ENCODE results near the gene DDX51.

Gene DDX51

GRCh38 chr12:132147423-132148367 is 3.6 kb upstream of the DDX51 start:
- no peak for DNase-seq (ENCODE audit: extremely low read depth, low read depth)
- no peak for TF ChIP-seq CTCF (IDR thresholded peaks at IDR 0.05; ENCODE audit: low read depth, low read length, missing control alignments)
- no peak overlapping the region for H3K4me3 ChIP-seq (replicated peaks; ENCODE audit: low read depth, low read length)

GRCh38 chr12:132146772-132147422 is 2.8 kb upstream of the DDX51 start:
- no peak for DNase-seq (ENCODE audit: extremely low read depth, low read depth)
- TF ChIP-seq CTCF (IDR thresholded peaks at IDR 0.05; ENCODE audit: low read depth, low read length, missing control alignments) = no peak
- H3K4me3 ChIP-seq (replicated peaks; ENCODE audit: low read depth, low read length) = no peak overlapping the region

- no peak for DNase-seq (ENCODE audit: extremely low read depth, low read depth)
- no peak overlapping the region for H3K4me3 ChIP-seq (replicated peaks; ENCODE audit: low read depth, low read length)
- TF ChIP-seq CTCF (IDR thresholded peaks at IDR 0.05; ENCODE audit: low read depth, low read length, missing control alignments) = no peak
Observed at GRCh38 chr12:132146098-132146497, 2.0 kb upstream of the DDX51 start.

- DNase-seq (ENCODE audit: extremely low read depth, low read depth) = no peak
- H3K4me3 ChIP-seq (replicated peaks; ENCODE audit: low read depth, low read length) = peak overlapping the region; percentile 96
- TF ChIP-seq CTCF (IDR thresholded peaks at IDR 0.05; ENCODE audit: low read depth, low read length, missing control alignments) = no peak
Observed at GRCh38 chr12:132145334-132145733, 1.2 kb upstream of the DDX51 start.

- TF ChIP-seq CTCF (IDR thresholded peaks at IDR 0.05; ENCODE audit: low read depth, low read length, missing control alignments) = no peak
- H3K4me3 ChIP-seq (replicated peaks; ENCODE audit: low read depth, low read length) = peak overlapping the region; percentile 96
- DNase-seq (ENCODE audit: extremely low read depth, low read depth) = no peak
Observed at GRCh38 chr12:132144810-132145168, 670 bp upstream of the DDX51 start.

GRCh38 chr12:132143336-132144071 is 615 bp downstream of the DDX51 start:
- no peak for TF ChIP-seq CTCF (IDR thresholded peaks at IDR 0.05; ENCODE audit: low read depth, low read length, missing control alignments)

More at GRCh38 chr12:132143336-132144071, 615 bp downstream of the DDX51 start:
- H3K4me3 ChIP-seq (replicated peaks; ENCODE audit: low read depth, low read length) = peak overlapping the region; percentile 96
- no peak for DNase-seq (ENCODE audit: extremely low read depth, low read depth)
